Measurements from ENCODE around the gene M6PR. TPM values are rescaled to one million over a fixed set of nuclear protein-coding genes. Genes with fewer than 3 reads are reported as not detected.
"Not testable (repeated sequence)": the region's sequence is repeated elsewhere in the genome, so short reads cannot be mapped to it uniquely, and the experiment has no call there.

Gene M6PR
- total RNA-seq, 1 donor from 2014 or later: 98.0 TPM

DNA sequence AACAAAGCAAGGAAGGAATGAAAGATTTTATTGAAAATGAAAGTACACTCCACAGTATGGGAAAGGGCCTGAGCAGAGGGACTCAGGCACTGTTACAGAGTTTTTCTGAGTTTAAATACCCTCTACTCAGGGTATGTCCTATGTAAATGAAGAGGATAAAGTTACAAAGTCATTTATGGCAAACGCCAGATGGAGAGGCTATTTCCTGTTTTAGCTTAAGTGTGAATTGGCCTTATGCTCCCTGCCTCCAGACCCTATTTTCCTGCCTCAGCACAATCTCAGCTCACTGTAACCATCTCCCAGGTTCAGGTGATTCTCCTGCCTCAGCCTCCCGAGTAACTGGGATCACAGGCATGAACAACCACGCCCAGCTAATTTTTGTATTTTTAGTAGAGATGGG, 41.9 kb downstream of the M6PR start:
- intact Hi-C loops (cut with DNase I): no loop called here
- H3K9me3 ChIP-seq: no peaks in the 10 kb centered on the region
- no peaks in the 10 kb centered on the region for H3K27me3 ChIP-seq
- no peak for DNase-seq (ENCODE audit: extremely low spot score in 2 of 2)
- H3K36me3 ChIP-seq: no peaks in the 10 kb centered on the region
- H3K4me3 ChIP-seq: no peak overlapping the region
- TF ChIP-seq POLR2A (IDR thresholded peaks at IDR 0.05): no peak
- H3K27ac ChIP-seq: no peak overlapping the region
- peaks cover under 1% of the 10 kb centered on the region for H3K4me1 ChIP-seq

DNA sequence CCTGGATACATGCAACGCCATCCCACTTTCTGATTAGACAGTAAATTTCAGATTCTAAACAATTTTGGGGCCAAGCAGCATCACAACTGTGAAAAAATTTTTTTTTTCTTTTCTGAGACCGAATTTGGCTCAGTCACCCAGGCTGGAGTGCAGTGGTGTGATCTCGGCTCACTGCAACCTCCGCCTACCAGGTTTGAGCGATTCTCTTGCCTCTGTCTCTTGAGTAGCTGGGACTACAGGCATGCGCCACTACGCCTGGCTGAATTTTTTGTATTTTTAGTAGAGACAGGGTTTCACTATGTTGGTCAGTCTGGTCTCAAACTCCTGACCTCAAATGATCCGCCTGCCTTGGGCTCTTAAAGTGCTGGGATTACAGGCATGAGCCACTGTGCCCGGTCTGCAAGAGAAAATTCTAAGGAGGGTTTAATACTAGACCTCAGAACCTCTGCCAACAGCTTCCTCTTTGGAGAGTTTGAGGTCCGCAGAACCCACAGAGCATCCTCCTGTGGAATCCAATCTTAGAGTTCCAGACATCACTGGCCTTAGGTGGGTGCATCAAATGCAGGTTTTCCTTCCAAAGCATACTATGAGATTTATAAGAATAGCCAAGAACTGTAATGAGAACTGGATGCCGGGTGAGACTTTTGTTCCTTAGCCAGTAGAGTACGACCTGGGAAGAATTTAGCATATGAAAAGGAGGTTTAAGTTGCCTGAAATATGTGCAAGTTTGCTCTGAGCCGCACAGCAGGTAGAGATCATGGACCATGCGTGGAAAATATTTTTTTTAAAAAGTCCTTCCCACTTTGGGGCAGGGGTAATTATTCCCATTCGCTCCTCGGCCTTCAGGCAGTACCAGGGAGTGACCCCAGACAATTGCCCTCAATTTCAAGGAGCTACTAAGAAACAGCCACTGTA, 42.9 kb downstream of the M6PR start:
- no peaks in the 10 kb centered on the region for H3K9me3 ChIP-seq
- intact Hi-C loops (cut with DNase I): no loop called here
- no peaks in the 10 kb centered on the region for H3K36me3 ChIP-seq
- H3K4me1 ChIP-seq: no peaks in the 10 kb centered on the region
- no peaks in the 10 kb centered on the region for H3K27me3 ChIP-seq
- TF ChIP-seq, protein P1, sequence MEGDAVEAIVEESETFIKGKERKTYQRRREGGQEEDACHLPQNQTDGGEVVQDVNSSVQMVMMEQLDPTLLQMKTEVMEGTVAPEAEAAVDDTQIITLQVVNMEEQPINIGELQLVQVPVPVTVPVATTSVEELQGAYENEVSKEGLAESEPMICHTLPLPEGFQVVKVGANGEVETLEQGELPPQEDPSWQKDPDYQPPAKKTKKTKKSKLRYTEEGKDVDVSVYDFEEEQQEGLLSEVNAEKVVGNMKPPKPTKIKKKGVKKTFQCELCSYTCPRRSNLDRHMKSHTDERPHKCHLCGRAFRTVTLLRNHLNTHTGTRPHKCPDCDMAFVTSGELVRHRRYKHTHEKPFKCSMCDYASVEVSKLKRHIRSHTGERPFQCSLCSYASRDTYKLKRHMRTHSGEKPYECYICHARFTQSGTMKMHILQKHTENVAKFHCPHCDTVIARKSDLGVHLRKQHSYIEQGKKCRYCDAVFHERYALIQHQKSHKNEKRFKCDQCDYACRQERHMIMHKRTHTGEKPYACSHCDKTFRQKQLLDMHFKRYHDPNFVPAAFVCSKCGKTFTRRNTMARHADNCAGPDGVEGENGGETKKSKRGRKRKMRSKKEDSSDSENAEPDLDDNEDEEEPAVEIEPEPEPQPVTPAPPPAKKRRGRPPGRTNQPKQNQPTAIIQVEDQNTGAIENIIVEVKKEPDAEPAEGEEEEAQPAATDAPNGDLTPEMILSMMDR (IDR thresholded peaks at IDR 0.05): no peak
- TF ChIP-seq POLR2AphosphoS5 (IDR thresholded peaks at IDR 0.05; ENCODE audit: insufficient read depth in 1 of 2, low read depth in 1 of 2) (no peak), POLR2A (IDR thresholded peaks at IDR 0.05) (no peak)
- H3K4me3 ChIP-seq: no peak overlapping the region
- no peak overlapping the region for H3K27ac ChIP-seq
- no peak for DNase-seq (ENCODE audit: extremely low spot score in 2 of 2)

DNA sequence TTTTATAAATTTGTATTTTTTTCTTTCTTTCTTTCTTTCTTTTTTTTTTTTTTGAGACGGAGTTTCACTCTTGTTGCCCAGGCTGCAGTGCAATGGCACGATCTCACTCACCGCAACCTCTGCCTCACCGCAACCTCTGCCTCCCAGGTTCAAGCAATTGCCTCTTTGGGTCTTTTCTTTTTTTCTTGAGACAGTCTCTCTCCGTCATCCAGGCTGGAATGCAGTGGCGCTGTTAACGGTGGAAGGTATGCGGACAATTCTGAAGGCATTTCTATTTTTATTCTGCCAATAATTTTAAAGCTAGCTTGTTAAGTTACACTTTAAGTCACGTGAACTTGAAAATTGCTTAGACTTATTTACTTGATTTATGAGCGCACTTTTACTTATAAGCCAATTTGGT, 43.9 kb downstream of the M6PR start:
- H3K27ac ChIP-seq: no peak overlapping the region
- no peaks in the 10 kb centered on the region for H3K9me3 ChIP-seq
- no peaks in the 10 kb centered on the region for H3K36me3 ChIP-seq
- H3K4me3 ChIP-seq: no peak overlapping the region
- DNase-seq (ENCODE audit: extremely low spot score in 2 of 2): no peak
- H3K4me1 ChIP-seq: no peaks in the 10 kb centered on the region
- TF ChIP-seq POLR2AphosphoS5 (IDR thresholded peaks at IDR 0.05; ENCODE audit: insufficient read depth in 1 of 2, low read depth in 1 of 2) (no peak), POLR2A (IDR thresholded peaks at IDR 0.05) (no peak)
- TF ChIP-seq, protein P1 (IDR thresholded peaks at IDR 0.05): no peak
- H3K27me3 ChIP-seq: no peaks in the 10 kb centered on the region
- intact Hi-C loops (cut with DNase I): no loop called here

DNA sequence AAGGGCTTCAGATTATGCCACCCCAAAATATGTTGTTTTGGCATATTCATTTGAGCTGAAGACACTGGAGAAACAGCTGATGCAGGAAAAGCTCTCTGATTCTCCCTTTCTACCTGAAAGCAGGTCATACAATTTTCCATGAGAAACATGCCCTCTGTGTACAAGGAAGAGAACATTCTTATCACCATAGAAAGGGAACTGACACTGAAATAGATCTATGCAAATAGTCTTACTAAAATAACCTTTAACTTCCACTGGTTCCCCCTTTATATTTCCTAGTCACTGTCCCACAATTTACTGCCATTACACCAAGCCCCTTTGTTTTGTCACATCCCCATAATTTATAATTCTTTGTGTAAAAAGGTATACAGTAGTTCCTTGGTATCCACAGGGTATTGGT, 44.8 kb downstream of the M6PR start:
- TF ChIP-seq POLR2AphosphoS5 (IDR thresholded peaks at IDR 0.05; ENCODE audit: insufficient read depth in 1 of 2, low read depth in 1 of 2) (no peak), POLR2A (IDR thresholded peaks at IDR 0.05) (no peak)
- TF ChIP-seq, protein P1 (IDR thresholded peaks at IDR 0.05): no peak
- Histone ChIP-seq H3K9me3 (no peaks in the 10 kb centered on the region), H3K27ac (no peak overlapping the region), H3K27me3 (no peaks in the 10 kb centered on the region), H3K36me3 (no peaks in the 10 kb centered on the region), H3K4me1 (no peaks in the 10 kb centered on the region), H3K4me3 (no peak overlapping the region)
- DNase-seq (ENCODE audit: extremely low spot score in 2 of 2): no peak
- intact Hi-C loops (cut with DNase I): no loop called here

DNA sequence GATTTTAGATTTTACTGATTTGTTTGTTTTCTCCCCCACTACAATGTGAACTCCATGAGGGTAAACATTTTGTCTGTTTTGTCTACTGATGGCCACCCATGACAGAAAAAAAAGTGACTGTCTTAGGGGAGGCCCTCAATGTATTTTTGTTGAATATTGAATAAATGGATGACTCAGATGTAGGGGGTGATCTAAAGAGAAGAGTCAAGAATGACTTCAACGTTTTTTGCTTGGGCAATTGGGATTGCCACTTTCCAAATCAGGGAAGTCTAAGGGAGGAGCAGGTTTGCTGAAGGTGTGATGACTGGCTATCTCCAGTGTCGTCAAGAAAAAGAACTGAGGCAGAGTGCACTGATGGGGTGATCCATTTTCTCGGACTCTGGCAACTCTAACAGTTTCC, 45.8 kb downstream of the M6PR start:
- Histone ChIP-seq H3K27ac (no peak overlapping the region), H3K4me1 (no peaks in the 10 kb centered on the region), H3K9me3 (no peaks in the 10 kb centered on the region), H3K4me3 (no peak overlapping the region), H3K27me3 (no peaks in the 10 kb centered on the region), H3K36me3 (no peaks in the 10 kb centered on the region)
- TF ChIP-seq, protein P1 (IDR thresholded peaks at IDR 0.05): no peak
- TF ChIP-seq POLR2A (IDR thresholded peaks at IDR 0.05) (no peak), POLR2AphosphoS5 (IDR thresholded peaks at IDR 0.05; ENCODE audit: insufficient read depth in 1 of 2, low read depth in 1 of 2) (no peak)
- no peak for DNase-seq (ENCODE audit: extremely low spot score in 2 of 2)
- intact Hi-C loops (cut with DNase I): no loop called here

DNA sequence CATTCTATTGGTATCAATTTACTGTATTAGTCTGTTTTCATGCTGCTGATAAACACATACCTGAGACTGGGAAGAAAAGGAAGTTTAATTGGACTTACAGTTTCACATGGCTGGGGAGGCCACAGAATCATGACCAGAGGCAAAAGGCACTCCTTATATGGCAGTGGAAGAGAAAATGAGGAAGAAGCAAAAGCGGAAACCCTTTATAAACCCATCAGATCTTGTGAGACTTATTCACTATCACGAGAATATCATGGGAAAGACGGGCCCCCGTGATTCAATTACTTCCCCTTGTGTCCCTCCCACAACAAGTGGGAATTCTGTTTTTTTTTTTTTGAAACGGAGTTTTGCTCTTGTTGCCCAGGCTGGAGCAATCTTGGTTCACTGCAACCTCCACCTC, 46.7 kb downstream of the M6PR start:
- H3K36me3 ChIP-seq; intact Hi-C loops (cut with DNase I); H3K4me1 ChIP-seq; H3K27ac ChIP-seq; DNase-seq (ENCODE audit: extremely low spot score in 2 of 2); H3K9me3 ChIP-seq; H3K4me3 ChIP-seq; H3K27me3 ChIP-seq: not testable (repeated sequence)

All from vagina (tissue), 2 donors.